ENCODE results near the gene LPP.

DNA sequence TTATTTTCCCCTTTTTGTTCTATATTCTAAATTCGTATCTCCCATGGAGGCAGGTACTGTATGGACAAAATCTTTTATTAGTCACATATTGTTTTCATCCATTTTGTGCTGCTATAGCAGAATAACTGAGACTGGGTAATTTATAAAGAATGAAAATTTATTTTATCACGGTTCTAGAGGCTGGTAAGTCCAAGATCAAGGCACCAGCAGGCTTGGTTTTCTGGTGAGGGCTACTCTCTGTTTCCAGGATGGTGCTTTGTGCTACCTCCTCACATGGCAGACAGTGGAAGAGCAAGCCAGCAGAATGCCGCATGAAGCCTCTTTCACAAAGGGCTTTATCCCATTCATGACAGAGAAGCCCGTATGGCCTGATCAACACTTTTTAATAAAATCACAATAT lies 595.9 kb downstream of the LPP start:
- TF ChIP-seq, protein P1, sequence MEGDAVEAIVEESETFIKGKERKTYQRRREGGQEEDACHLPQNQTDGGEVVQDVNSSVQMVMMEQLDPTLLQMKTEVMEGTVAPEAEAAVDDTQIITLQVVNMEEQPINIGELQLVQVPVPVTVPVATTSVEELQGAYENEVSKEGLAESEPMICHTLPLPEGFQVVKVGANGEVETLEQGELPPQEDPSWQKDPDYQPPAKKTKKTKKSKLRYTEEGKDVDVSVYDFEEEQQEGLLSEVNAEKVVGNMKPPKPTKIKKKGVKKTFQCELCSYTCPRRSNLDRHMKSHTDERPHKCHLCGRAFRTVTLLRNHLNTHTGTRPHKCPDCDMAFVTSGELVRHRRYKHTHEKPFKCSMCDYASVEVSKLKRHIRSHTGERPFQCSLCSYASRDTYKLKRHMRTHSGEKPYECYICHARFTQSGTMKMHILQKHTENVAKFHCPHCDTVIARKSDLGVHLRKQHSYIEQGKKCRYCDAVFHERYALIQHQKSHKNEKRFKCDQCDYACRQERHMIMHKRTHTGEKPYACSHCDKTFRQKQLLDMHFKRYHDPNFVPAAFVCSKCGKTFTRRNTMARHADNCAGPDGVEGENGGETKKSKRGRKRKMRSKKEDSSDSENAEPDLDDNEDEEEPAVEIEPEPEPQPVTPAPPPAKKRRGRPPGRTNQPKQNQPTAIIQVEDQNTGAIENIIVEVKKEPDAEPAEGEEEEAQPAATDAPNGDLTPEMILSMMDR (IDR thresholded peaks at IDR 0.05), result no peak
- no peak for TF ChIP-seq POLR2A (IDR thresholded peaks at IDR 0.05)

All from Peyer's patch (tissue), 4 donors.